HG02610 (cell line): ENCODE data around the gene EIF4E2.

Experiments
- ATAC-seq: cut with Tn5 transposase; IDR thresholded peaks from one replicate; pipeline ENCODE4 v1.9.1; 2021; ENCODE audit warnings: mild to moderate bottlenecking, moderate library complexity; ENCODE audit not compliant: unreplicated experiment

The EIF4E2 gene

DNA sequence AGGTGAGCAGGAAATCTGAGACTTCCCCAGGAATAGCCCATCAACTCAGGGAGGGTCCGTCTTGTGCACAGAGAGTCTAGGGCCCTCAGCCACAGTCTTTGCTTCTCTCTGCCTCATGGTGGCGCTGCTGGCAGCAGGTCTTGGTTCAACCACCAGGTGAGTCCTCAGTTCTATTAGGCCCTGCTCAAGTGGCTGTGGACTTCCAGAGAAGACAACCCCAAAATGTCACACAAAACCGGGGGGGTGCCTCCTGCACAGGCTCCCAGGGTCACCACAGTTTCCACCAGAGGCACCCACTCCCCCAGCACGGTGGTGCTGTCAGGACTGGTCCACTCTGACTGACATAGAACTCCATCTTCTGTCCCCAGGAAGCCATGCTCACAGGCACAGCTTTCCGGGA lies 13.4 kb upstream of the EIF4E2 start:
- ATAC-seq: no peak

DNA sequence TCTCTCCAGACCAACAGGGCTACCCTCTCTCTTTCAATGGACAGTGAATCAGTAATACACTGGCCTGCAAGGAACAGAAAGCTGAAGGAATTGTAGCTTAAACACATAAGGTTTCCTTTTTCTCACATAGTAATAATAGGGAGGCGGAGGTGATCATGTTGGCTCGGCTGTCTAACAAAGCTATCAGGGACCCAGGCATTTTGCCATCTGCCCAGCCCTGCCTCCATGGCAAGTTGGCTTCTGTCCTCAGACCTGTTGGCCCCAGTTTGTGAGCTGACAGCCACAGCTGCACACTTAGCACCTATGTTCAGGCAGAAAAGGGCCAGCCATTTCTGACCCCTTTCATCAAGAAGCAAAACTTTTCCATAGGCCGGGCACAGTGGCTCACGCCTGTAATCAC lies 13.0 kb upstream of the EIF4E2 start:
- ATAC-seq: no peak

GRCh38 chr2:232538671-232539070 lies 11.8 kb upstream of the EIF4E2 start:
- ATAC-seq: no peak

- no peak for ATAC-seq
These were observed 10.9 kb upstream of the EIF4E2 start, which contains the start of gene CHRNG for GRCh38 chr2:232539298-232540231. TSS of gene CHRNG (plus strand) at chr2:232539692. CDS start at chr2:232539748, 56 bp downstream.

- no peak for ATAC-seq
These were observed 9.9 kb upstream of the EIF4E2 start for GRCh38 chr2:232540441-232541041.

- no peak for ATAC-seq
These were observed 9.1 kb upstream of the EIF4E2 start for GRCh38 chr2:232541195-232541960.

DNA sequence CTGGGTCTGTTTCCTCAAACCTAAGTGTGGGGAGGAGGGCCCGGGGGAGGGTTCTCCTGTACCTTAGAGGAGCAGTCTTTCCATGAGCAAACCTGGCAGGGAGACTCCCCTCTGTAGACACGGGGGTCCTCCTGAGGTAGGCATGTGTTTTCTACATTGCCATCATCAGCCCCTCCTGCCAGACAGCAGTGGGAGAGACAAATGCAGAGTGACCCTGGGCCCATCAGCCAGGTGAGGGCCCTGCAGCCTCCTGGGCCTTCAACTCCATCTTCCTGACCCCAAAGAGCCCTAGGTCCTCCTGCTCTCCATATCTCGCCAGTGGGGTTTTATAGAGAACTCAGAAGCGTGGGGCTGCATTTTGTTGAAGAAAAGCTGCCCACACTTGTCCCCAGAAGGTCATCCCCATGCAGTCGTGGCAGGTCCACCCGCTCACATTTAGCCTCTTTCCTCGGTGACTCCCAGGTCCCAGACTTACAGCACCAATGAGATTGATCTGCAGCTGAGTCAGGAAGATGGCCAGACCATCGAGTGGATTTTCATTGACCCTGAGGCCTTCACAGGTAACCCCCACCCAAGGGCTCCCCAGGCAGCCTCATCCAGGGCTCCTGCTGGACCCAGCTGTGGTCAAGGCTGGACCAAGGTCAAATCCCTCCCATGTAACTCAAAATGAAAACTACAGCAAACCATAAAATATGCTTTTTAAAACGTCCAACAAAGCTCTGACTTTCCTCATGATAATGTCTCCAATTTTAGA lies 8.4 kb upstream of the EIF4E2 start:
- ATAC-seq: no peak

DNA sequence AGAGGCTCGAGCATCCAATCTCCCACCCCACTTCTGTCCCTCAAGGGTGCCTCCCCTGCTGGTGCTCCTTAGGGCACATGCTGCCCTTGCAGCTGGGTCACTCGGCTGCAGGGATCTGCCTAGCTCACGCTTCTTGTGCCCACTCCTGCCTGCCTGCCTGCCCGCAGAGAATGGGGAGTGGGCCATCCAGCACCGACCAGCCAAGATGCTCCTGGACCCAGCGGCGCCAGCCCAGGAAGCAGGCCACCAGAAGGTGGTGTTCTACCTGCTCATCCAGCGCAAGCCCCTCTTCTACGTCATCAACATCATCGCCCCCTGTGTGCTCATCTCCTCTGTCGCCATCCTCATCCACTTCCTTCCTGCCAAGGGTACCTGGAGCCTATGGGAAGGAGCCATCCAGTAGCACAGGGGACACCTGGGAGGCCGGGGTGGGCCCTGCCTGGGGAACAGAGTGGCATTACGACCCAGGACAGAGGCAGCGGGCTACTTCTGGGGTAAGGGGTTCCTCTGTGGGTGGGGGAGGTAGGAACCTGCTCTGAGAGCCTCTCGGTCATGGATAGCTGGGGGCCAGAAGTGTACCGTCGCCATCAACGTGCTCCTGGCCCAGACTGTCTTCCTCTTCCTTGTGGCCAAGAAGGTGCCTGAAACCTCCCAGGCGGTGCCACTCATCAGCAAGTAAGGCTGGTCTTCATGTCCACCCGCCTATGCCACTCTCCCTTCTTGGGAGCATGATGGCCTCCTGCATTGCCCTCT lies 7.6 kb upstream of the EIF4E2 start:
- no peak for ATAC-seq

DNA sequence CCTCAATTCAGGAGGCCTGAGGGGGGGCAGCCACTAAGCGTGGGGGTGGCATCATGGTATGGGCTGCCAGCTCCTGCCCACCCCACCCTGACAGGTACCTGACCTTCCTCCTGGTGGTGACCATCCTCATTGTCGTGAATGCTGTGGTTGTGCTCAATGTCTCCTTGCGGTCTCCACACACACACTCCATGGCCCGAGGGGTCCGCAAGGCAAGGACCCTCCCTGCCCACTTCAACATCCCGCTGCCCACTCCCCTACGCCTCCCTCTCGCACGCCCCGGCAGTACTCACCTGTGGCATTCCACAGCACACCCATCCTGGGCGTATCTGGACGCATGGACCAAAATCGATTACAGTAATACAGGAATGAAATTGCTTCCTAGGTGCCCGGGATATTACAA lies 7.0 kb upstream of the EIF4E2 start:
- no peak for ATAC-seq

DNA sequence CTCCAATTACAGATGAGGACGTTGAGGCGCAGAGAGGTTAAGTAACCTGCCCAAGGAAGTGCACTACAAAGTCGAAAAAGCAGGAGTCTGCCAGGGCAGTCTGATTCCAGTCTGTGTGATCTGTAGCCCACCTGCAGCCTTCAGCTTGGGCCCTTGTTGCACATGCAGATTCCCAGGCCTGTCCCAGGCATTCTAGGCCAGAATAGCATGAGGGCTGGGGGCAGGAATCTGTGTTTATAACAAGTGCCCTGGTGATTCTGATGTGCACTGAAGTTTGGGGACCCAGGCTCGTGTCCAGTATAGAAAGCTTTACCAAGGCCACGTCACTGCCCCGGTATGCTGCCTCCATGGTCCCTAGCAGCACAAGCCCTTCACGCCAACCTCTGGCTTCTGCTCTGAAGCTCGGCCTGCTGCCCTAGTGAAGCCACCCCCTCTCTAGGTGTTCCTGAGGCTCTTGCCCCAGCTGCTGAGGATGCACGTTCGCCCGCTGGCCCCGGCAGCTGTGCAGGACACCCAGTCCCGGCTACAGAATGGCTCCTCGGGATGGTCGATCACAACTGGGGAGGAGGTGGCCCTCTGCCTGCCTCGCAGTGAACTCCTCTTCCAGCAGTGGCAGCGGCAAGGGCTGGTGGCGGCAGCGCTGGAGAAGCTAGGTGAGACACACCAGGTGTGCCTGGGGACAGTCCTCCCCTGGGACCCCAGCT lies 6.4 kb upstream of the EIF4E2 start:
- no peak for ATAC-seq

GRCh38 chr2:232544674-232545073 lies 5.8 kb upstream of the EIF4E2 start:
- no peak for ATAC-seq

DNA sequence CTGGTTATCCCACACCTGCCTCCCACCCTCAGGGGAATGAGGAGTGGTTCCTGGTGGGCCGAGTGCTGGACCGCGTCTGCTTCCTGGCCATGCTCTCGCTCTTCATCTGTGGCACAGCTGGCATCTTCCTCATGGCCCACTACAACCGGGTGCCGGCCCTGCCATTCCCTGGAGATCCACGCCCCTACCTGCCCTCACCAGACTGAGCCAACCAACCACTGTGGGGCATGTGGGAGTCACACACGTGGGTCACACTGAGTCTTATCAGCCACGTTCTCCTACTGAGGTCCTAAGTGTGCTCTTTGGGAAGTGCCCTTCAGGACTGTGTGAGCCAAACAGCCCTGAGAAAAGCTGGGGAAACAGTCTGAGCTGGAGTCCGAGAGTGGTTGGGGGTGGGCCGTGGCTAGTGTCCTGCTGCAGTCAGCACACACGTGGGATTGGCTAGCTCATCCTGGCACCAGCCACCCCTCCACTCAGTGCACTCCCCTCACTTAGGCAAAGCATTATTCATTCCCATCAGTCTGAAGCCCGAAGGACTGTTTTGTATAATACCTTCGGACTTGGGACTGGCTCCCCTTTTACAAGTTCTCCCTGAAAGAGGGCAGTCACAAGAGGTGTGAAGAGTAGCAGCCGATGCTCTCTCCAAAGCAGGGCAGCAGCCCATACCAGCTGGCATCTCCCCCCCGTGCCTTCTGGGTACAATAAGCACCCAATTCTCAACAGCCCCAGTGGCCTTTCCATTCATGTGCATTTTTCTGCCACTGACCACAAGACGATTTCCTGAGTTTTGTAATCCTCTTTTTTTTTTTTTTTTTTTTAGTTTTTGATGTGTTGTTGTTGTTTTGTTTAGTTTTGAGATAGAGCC lies 4.7 kb upstream of the EIF4E2 start:
- no peak for ATAC-seq

GRCh38 chr2:232547991-232548390 lies 2.5 kb upstream of the EIF4E2 start:
- no peak for ATAC-seq

GRCh38 chr2:232549655-232550353 lies 685 bp upstream of the EIF4E2 start:
- ATAC-seq: no peak

DNA sequence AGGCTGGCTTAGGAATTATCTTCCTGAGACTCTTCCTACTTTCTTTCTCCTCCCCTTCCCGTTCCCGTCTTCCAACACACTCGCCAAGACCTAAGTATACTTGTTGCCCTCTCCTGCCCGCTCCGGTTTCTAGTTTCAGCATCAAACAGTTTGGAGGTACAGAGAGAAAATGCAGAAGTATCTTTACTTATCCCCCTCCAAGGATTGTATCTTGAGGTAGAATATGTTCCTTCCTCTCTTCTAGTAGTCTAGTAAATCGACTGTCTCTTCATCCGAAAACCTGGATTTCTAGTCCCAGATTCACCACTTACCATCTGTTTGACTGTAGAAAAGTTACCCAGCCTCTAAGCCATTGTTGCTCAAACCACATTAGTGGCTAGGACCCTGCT lies 755 bp downstream of the EIF4E2 start:
- ATAC-seq: no peak

DNA sequence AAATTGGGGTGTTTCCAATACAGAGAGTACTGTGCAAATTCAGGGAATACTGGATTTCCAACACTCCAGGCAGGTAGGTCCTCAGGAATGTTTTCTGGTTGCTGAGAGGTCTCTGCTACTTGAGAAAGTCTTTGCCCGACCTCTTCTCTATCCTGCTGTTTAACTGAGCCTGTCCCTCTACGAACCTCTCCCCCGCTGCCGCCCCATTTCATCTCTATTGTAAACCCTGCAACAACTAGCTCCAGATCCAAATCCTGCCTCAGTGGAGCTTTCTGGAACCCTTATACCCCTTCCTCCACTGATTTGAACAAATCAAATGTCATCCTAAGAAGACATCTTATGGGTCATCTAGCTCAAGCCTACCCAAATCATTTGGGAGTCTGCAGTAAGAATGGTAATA lies 1.3 kb downstream of the EIF4E2 start:
- ATAC-seq: no peak

DNA sequence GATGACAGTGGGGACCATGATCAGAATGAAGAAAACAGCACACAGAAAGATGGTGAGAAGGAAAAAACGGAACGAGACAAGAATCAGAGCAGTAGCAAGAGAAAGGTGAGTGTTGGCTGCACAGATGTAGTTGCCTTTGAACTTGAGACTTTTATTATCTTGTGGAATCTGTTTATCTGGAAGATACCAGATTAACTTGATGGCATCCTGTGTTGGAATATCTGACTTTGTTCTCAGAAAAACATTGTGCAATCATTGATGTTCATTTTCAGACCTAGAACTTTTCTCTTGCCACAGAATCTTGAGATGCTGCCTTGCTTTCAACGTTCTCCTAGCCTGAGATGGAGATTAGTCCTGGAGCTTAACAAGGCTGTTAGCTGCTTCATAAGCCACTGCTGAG lies 5.9 kb downstream of the EIF4E2 start:
- ATAC-seq: no peak
